Islet of Langerhans (tissue), 1 donor: ENCODE measurements around the gene PRSS1.

ENCODE experiments used
- FAIRE-seq: peaks from one replicate; lab custom pipeline; 2011; peaks lifted over from hg19 to GRCh38; lab: Jason Lieb, UNC

PRSS1 gene

GRCh38 chr7:142795339-142795863 lies 46.1 kb downstream of the PRSS1 start:
- no peak for FAIRE-seq

- FAIRE-seq = no peak
Observed at GRCh38 chr7:142796001-142796500, 46.8 kb downstream of the PRSS1 start.

GRCh38 chr7:142796501-142797390 lies 47.5 kb downstream of the PRSS1 start:
- FAIRE-seq = no peak

GRCh38 chr7:142797391-142798377 lies 48.4 kb downstream of the PRSS1 start:
- no peak for FAIRE-seq

- no peak for FAIRE-seq
Observed at GRCh38 chr7:142798451-142799436, 49.5 kb downstream of the PRSS1 start.

- FAIRE-seq = no peak
Observed at GRCh38 chr7:142799437-142799835, 50.2 kb downstream of the PRSS1 start.

GRCh38 chr7:142800088-142800487 lies 50.8 kb downstream of the PRSS1 start:
- FAIRE-seq = no peak

GRCh38 chr7:142800699-142801260 lies 51.5 kb downstream of the PRSS1 start:
- FAIRE-seq = no peak

- FAIRE-seq = no peak
Observed at GRCh38 chr7:142801601-142802295, 52.5 kb downstream of the PRSS1 start.

- no peak for FAIRE-seq
Observed at GRCh38 chr7:142802301-142802700, 53.0 kb downstream of the PRSS1 start.
